CD4-positive, alpha-beta T cell treated with Interleukin-17A for 4 hours (primary cell): ENCODE results near the gene DBH.
"Not testable (repeated sequence)": the region's sequence is repeated elsewhere in the genome, so short reads cannot be mapped to it uniquely, and the experiment has no call there.

Source experiments
- DNase-seq: peaks from one replicate; pipeline ENCODE4 v3.0.0-alpha.2; 2020; ENCODE audit warnings: mixed read lengths

The DBH gene

DNA sequence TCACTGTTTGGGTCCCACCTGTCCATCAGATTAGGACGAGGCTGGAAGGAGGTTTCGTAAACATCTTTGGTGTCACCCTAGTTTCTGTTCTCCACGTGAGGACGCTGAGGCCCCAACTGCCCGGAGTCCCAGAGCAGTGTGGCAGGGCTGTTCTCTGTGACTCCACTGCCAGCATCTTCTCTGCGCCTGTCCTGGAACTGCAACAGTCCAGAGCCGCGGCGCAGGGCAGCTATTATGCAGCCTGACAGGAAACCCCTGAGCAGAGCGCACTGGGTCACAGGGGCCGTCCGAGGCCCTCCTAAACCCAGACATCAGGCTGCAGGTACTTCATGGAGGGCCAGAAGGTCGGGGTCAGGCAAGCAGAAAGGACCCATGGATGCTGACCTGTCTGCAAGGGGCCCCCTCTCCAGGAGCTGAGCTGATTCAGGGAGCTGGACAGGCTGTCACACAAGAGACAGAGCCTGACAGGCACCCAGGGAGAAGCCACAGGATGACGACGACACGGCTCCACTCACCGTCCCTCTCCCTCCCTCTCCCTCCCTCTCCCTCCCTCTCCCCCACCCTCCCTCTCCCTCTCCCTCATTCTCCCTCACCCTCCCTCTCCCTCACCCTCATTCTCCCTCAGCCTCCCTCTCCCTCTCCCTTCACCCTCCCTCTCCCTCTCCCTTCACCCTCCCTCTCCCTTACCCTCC lies 31.7 kb downstream of the DBH start:
- no peak for DNase-seq

DNA sequence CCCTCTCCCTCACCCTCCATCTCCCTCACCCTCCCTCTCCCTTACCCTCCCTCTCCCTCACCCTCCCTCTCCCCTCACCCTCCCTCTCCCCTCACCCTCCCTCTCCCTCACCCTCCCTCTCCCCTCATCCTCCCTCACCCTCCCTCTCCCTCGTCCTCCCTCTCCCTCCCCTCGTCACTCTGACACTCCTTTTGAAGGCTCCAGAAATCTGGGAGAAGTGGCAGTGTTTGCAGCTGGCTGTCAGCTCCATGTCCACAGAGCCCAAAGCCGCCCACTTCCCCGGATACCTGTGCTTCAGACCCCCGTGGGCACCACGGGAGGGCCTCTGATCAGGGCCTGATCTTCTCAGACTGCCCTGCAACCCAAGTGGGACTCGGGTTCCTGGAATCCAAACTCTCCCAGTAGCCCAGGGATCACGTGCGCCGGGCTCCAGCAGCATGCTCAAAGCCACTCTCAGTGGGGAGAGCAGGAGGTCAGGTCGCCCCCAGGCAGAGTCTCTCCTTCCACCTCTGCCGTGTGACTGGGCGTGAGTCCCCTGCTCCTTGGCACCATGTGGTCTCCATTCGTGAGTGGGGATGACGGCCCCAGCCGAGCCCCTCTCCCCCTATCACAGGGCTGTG lies 33.1 kb downstream of the DBH start:
- DNase-seq = no peak

DNA sequence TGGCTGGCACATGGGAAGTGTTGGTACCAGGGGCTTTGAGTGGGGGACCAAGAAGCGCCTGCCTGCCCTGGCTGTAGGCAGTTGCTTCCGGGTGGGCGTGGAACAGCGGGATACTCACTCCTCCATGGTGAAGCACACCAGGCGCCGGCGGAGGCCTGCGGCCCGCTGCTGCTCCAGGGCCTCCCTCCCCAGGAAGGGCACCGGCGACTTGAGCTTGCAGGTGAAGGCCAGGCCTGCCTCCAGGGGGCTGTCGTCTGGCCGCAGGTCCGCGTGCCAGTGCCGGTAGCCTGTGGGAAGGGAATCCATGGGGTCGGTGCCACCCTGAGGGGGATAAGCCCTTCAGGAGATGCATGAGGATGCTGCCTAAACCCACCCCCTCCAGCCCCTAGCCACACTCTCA lies 34.3 kb downstream of the DBH start:
- DNase-seq = no peak

DNA sequence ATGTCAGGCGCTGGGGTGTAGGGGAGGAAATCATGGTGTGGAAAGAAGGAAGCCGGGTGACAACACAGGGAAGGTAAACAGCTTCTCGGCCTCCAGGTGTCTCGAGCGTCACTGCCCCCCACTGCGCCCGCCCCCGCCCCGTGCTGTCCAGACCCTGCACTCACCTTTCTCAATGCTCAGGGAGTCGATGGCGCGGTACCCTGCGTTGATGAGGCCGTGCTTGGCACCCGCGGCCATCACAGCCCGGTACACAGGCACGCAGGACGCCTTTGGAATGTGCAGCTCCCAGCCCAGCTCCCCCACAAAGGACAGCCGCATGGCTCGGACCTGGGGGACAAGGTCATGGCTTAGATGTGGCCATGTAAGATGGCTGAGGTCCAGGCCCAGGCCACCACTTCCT lies 35.2 kb downstream of the DBH start:
- DNase-seq = no peak

DNA sequence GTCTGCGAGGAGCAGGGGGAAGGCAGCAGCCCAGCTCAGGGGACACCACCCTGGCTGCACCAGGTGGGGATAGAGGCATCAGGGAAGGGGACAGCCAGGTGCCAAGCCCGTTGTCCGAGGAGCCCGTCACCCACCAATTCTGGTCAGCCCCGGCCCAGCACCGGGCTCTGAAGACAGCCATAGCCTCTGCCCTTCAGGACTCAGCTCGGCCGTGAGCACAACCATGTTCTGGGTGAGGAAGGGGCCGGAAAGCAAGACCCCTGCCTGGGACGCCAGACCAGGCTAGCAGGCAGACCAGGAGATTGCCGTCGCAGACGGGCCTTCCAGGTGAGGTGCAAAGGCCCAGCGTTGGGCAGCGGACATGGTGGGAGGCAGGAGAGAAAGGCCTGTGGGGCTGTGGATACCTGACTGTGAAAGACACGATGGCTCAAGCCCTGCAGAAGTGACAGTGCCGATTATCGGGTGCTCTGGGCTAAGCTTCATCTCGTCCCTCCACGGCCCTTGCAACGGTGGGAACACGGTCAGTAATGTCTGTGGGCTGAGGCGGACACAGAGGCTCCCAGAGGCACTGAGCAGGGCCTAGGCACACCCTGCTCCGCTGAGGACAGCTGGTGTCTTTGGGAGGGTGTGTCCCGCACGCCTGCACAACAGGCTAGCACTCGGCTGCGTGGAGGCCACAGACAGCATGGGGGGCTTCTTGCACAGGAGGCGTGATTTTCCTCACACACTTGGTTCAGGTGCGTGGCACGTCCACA lies 36.5 kb downstream of the DBH start:
- no peak for DNase-seq

DNA sequence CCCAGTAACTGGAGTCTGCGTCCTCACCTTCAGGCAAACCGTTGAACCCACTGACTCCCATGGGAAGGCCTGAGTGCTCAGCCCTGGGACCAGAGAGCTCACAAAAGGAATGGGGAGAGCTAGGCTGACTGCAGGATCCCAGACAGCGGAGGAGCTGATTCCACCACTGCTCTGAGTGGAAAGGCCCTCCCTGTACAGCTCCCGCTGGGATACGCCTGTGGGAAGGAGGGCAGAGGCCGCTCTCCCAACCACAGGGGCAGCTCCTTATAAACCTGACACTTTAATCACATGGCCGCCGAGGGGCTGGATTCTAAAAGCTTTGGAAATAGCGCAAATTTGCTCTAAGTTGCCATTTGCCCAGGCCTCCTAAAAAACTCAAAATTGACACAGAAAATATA lies 37.1 kb downstream of the DBH start:
- DNase-seq = no peak

DNA sequence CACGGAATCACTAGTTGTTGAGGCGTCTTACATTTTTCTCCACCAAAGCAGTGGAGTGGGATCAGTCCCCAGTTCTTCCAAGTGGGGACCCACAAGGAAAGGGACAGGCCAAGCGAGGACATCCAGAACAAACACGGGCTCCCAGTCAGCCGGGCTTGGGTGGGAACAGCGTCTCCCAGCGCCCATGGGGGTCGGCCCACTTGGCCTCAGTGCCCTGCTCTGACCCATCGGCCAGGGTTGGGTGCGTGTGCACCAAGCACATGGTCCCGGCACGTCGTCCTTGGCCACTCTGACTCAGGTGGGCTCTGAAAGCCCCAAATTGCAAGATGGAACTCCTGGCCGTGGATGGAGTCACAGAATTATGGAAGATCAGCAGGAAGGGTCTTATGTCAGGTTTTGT lies 37.9 kb downstream of the DBH start:
- DNase-seq = no peak

DNA sequence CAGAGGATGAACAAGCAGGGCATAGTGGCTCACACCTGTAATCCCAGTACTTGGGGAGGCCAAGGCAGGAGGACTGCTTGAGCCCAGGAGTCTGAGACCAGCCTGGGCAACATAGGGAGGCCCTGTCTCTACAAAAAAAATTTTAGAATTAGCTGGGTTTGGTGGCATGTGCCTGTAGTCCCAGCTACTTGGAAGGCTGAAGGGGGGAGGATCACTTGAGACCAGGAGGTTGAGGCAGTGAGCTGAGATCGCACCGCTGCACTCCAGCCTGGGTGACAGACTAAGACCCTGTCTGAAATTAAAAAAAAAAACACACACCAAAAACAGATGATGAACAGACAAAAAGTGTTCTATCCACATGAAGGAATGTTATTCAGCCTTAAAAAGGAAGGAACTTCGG lies 39.6 kb downstream of the DBH start:
- not testable (repeated sequence) for DNase-seq

DNA sequence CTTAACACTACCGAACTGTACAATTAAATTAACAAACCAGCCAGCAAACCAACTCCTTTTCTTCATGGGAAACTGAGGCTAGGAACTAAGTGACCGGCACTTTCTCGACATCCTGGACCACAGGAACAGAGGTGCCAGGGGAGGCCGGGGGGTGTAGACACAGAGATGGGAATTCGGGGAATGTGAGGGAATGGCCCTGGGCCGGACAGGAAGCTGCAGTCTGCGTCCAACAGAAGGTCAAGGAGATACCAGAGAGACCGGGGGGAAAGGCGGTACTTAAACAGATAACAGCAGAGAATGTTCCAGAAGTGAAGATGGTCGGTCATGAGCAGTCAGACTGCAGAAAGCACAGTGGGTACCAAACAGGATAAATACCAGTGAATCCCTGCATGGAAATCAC lies 40.3 kb downstream of the DBH start:
- DNase-seq = no peak

DNA sequence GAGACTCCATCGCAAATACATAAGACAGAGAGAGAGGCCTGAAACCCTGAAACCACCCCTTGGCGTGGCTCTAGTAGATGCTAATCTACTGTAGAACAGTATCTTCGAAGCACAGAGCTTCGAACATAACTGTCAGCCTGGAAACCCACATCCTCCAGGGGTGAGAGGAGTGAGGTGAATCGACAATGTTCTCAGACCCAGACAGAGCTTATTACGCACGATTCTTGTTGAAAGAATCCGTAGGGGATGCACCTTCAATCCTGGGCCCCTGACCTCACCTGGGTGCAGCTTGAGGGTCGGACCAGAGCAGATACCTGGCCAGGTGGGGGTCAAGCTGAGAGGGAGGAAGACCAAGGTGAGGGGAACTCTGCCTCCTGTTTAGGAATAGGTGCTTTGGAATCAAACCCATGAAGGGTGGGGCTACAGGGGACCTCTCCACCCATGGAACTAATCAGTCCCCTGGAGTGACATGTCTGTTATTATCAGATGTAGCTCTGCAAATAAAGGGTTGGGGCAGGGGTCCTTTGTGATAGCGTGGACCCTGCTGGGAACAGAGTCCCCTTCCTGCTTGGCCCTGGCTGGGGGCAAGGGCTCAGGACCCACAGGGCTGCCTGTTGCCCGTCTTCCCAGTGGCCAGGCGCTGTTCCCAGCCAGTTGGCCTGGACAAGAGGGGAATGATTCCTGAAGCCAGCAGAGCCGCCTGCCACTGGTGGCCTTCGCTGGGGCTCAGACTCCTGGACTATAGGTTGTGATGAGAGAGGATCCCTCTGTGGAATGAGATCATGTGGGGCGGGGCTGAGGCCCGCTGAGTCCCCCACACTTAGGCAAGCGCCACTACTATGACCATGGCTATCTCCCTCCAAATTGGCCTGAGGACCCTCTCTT lies 41.2 kb downstream of the DBH start:
- peak; percentile 77 for DNase-seq

DNA sequence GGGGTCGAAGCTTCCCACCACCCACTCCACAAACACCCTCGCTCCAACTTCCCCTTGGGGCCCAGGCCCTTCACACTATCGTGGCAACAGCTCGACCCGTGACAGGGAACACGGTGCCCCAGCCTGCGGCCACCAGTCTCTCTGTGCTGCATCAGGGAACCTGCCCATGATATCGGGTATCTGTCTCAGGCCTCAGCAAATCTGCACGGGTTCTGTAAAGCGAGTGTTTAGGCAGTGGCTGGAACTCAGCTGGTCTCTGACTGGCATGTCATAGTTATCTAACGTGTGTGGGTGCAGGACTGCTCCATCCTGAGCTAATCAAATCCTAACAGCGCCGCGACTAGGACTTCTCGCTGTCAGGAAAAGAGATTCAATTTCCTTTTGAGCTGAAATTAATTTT lies 42.9 kb downstream of the DBH start:
- no peak for DNase-seq

DNA sequence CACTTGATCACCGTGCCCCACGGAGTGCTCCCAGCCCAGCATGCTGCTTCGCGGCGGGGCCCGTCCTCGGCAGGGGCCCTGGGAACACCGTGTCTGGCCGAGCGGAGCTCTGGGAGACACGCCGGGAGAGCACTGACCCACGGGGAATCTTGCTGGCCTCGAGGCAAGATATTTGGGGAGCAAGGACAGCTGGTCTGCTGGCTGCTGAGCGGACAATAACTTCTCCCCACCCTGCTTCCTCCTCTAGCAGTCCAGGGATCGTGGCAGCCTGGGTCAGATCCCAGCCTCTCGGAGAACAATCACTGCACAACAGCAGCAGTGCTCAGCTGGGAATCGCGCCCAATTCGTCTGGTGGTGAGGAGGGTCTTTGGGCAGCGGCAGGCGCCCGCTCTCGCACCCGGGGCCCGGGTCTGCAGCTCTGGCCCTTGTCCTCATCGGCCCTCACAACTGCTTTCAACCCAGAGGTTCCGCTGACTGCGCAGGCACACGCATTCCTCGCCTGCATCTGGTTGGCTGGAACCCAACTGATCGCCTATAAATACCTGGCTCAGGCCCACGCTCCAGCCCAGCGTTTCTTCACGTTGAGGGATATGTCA lies 43.4 kb downstream of the DBH start:
- DNase-seq = no peak

DNA sequence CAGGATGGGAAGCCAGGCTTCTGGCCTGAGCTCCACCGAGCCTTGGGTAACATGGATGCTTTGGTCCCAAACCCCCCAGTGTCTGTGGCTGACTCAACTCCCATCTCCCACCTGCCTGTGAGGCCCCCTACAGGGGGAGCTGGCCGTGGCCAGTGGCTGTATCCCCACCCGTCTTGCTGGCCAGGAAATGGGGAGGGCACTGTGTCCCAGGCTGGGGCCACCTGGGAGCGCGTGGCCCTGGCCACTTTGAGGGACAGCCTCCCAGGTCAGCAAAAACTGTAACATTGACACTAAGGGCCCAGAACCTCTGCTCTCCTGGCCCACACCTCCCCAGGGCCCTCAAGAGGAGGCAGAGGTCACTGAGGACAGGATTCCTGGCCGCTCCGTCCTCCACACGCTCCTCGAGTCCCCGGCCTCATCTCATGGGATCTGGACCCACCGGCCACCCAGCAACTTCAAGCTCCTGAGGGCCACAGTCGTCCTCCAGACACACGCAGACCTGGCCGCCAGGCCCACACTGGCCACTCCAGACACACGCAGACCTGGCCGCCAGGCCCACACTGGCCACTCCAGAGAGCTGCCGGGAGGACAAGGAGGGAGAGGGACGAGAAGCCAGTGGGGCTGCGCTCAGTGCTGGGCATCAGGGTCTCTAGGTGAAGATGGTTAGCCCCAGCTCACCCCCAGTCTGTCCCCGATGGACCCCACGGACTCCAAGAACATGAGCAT lies 44.2 kb downstream of the DBH start:
- no peak for DNase-seq

DNA sequence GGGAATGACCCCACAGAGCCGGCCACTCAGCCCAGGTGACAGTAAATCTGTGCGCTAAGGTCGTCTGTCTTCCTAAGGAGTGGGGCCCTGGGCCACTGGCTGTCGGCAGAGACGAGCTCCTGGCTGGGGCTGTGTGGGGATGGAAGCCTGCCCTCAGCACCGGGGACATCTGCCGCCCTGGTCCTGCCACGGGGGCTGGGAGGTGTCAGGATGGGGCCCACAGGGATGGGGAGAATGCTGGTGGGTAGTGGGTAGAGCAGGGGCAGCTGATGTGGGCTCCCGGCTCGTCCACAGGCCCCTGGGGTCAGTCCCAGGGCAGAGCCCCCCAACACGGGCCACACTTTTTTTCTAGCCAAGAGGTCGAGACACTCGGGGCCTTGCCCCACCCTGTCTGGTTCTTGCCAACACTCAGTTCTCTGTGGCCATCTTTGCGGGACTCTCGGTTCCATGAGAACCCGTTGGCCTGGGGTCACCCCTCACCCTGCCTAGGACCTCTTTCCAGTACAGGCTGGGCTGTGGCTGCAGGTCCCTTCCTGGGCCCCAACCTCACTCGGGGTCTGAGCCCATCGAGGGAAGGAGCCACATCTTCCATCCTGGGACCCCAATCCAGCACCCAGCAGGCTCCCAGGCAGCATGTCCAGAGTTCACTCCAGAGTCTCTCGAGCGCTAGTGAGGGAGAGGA lies 45.0 kb downstream of the DBH start:
- DNase-seq = no peak

DNA sequence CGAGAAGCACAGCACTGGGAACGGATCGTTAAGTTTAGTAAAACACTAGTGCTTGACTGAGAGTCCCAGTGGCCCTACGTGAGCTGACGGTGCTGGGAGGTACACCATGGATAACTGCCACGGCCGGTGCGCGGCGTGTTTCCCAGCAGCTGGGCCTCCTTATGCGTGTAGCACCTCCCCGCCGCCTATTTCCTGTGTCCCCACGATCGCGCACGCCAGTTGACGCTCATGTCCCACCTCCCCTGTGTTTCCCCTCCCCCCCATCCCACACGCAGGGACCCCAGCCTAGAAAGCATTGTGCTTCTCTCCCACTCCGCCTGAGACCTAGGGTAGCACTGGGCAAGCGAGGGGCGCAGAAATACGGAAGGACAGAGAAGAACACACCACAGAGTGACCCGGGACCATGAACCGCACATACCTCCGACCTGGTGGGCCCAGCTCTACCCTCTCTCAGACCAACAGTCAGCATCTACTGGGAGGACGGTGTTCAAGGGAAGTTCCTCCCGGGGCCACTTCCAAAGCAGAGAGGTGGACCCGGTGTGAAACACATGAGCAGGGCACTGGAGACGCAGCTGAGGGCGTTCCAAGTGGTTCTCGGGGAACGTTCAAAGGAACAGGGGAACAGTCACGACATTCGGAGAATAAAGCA lies 45.6 kb downstream of the DBH start:
- DNase-seq = no peak

DNA sequence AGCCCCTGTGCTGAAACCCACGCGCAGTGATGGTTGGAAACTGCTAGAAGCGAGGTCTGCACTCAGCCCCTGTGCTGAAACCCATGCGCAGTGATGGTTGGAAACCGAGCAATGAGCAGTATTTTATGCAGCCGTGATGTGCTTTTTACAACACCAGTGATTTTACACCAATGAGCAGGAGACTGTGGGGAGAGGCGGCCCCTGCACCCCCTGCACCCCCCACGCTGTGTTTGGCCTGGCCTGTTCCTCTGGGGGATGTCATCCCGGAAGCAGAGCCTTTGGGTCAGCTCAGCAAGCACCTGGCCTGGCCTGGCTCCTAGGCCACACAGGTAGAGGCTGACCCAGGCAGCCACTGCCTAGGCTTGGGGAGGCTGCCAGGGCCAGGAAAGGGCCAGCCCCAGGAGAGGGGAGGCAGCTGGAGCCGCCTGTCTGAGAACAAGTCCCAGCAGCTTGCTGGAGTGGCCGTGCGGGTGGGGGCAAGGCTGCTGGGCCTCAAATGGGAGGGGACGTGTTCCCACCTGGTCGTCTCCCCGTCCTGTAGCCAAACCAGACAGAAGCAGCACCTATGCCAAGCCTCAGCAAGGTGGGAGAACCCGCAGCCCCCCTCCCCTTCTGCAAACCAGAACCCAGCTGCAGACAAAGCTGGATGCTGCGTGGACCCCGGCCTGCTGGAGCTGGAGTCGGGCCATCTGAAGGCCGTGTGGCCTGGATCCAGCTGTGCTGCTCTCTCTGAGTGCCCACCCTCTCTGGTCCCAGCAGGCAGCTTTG lies 46.8 kb downstream of the DBH start:
- no peak for DNase-seq

DNA sequence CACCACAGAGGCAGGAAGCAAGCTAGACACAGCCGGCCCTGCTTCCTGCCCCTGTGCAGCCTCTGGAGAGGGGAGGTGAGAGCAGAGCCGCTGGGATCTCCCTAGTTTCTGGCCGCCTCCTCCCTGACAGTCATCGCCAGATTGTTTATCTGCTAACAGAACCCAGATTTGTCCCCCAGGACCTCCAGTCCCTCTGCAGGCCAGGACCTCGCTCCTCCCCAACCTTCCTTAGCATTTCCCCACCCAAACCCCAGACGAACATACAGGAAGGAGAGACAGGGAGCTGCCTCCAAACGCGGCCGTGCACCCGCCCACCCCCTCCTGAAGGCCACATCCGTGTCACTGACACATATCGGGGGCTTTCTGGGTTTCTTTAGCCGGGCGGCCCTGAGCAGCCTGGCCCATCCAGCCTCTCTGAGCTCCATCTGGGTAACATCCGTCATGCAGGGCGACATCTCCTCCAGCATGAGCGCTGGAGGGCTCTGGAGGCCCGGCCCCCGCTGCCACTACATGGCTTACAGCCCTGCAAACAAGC lies 47.5 kb downstream of the DBH start:
- DNase-seq = peak; percentile 87

DNA sequence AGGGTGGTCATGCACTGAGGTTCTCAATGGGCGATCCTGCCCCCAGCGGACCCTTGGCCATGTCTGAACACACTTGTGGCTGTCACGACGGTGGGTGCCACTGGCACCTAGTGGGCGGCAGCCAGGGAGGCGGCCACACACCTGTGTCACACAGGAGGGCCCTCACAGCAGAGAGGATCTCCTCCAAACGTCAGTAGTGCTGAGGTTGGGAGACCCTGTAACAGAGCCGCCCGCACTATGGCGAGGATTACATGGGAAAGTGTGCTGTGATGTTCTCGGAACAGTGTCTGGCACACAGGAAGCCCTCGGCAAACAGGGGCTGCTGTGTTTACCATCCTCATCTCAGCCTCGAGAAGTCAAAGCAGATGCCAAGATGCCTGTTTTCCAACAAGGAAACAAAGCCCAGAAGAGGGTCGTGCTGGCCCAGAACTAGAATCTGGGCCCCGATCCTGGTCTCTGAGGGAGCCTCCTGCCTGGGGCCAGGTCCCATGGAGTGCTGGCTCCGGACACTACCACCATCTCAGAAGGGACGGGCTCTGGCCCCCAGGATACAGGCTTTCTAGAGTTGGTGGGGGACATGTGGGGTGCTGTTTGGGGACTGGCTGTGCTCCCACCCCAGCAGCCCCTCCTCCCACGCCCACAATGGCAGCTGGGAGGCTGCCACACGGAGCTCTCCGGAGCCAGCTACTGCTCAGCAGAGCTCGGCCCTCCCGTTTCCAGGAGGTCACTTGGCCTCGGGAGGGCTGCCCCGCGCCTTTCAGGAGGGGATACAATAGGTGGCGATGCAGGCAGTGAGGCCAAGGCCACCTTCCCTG lies 48.2 kb downstream of the DBH start:
- DNase-seq = peak; percentile 55

DNA sequence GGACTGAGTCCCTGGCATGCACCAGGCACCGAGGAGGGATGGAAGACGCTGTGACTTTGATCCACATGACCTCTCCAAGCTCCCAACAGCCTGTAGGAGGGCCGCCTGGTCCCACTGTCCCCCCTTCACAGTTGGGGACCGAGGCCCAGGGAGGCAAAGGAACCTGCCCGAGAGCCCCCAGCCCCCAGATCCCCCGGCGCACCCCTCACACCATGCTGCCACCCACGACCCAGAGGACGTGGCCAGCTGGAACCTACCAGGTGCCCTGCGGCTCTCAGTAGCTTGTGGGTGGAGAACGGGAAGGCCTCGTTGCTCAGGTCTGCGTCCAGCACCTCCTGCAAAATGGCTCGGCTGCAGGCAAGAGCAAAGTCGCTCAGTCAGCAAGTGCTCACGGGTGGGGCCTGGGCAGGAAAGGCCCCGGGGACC lies 48.8 kb downstream of the DBH start:
- DNase-seq = no peak
